ENCODE results near the gene RYR1.

The RYR1 gene

GRCh38 chr19:38457690-38458405, 24.4 kb downstream of the RYR1 start:
- no peak overlapping the region for H3K4me3 ChIP-seq (ENCODE audit: low read length)
- TF ChIP-seq CTCF (conservative IDR thresholded peaks at IDR 0.05; ENCODE audit: low read depth, low read length) = no peak
- DNase-seq (ENCODE audit: low read depth) = no peak

GRCh38 chr19:38458991-38459390, 25.5 kb downstream of the RYR1 start:
- no peak overlapping the region for H3K4me3 ChIP-seq (ENCODE audit: low read length)
- no peak for DNase-seq (ENCODE audit: low read depth)
- no peak for TF ChIP-seq CTCF (conservative IDR thresholded peaks at IDR 0.05; ENCODE audit: low read depth, low read length)

GRCh38 chr19:38463365-38463764, 29.9 kb downstream of the RYR1 start:
- no peak for TF ChIP-seq CTCF (conservative IDR thresholded peaks at IDR 0.05; ENCODE audit: low read depth, low read length)
- no peak for DNase-seq (ENCODE audit: low read depth)
- H3K4me3 ChIP-seq (ENCODE audit: low read length) = no peak overlapping the region

DNA sequence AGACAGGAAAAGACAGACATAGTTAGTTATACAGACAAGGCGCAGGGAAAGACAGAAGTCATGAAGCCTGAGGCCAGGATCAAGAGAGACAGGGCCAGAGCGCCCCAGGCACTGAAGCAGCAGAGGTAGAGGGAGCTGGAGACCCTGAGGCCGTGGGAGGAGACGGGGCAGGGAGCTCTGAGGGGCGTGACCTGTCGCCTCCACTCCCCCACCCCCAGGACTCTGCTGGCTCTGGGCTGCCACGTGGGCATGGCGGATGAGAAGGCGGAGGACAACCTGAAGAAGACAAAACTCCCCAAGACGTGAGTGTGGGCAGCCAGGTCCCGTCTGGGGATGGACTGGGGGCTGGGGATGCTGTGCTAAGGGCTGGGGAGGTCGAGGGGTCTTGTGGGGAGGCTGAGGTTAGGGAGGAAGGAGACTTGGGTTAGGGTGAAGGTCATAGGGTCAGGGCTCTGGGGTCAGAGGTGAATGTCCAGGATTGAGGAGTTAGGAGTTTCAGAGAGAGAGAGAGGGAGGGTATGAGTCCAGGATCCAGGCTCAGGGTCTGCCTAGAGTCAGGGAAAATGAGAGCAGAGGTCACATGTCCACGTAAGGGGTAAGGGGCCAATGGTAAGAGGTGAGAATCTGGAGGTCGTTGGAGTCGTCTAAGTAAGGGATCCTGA, 31.1 kb downstream of the RYR1 start:
- TF ChIP-seq CTCF (conservative IDR thresholded peaks at IDR 0.05; ENCODE audit: low read depth, low read length) = no peak
- no peak overlapping the region for H3K4me3 ChIP-seq (ENCODE audit: low read length)
- no peak for DNase-seq (ENCODE audit: low read depth)

DNA sequence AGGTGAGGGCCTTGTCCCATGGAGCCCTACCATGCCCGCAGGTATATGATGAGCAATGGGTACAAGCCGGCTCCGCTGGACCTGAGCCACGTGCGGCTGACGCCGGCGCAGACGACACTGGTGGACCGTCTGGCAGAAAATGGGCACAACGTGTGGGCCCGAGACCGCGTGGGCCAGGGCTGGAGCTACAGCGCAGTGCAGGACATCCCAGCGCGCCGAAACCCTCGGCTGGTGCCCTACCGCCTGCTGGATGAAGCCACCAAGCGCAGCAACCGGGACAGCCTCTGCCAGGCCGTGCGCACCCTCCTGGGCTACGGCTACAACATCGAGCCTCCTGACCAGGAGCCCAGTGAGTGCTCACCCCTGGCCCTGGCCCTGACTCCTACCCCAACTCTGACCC, 32.6 kb downstream of the RYR1 start:
- no peak for DNase-seq (ENCODE audit: low read depth)
- no peak overlapping the region for H3K4me3 ChIP-seq (ENCODE audit: low read length)
- TF ChIP-seq CTCF (conservative IDR thresholded peaks at IDR 0.05; ENCODE audit: low read depth, low read length) = no peak

GRCh38 chr19:38467541-38468525, 34.3 kb downstream of the RYR1 start:
- no peak for DNase-seq (ENCODE audit: low read depth)
- H3K4me3 ChIP-seq (ENCODE audit: low read length) = no peak overlapping the region
- TF ChIP-seq CTCF (conservative IDR thresholded peaks at IDR 0.05; ENCODE audit: low read depth, low read length) = no peak
